GM21367 (cell line): ENCODE measurements around the gene FMNL3.
"Not testable (repeated sequence)": the region's sequence is repeated elsewhere in the genome, so short reads cannot be mapped to it uniquely, and the experiment has no call there.

Experiments
- ATAC-seq: cut with Tn5 transposase; IDR thresholded peaks from one replicate; pipeline ENCODE4 v1.9.1; 2021; ENCODE audit not compliant: unreplicated experiment

Gene FMNL3, protein sequence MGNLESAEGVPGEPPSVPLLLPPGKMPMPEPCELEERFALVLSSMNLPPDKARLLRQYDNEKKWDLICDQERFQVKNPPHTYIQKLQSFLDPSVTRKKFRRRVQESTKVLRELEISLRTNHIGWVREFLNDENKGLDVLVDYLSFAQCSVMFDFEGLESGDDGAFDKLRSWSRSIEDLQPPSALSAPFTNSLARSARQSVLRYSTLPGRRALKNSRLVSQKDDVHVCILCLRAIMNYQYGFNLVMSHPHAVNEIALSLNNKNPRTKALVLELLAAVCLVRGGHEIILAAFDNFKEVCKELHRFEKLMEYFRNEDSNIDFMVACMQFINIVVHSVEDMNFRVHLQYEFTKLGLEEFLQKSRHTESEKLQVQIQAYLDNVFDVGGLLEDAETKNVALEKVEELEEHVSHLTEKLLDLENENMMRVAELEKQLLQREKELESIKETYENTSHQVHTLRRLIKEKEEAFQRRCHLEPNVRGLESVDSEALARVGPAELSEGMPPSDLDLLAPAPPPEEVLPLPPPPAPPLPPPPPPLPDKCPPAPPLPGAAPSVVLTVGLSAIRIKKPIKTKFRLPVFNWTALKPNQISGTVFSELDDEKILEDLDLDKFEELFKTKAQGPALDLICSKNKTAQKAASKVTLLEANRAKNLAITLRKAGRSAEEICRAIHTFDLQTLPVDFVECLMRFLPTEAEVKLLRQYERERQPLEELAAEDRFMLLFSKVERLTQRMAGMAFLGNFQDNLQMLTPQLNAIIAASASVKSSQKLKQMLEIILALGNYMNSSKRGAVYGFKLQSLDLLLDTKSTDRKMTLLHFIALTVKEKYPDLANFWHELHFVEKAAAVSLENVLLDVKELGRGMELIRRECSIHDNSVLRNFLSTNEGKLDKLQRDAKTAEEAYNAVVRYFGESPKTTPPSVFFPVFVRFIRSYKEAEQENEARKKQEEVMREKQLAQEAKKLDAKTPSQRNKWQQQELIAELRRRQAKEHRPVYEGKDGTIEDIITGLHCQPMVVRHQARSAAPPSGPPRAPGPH

DNA sequence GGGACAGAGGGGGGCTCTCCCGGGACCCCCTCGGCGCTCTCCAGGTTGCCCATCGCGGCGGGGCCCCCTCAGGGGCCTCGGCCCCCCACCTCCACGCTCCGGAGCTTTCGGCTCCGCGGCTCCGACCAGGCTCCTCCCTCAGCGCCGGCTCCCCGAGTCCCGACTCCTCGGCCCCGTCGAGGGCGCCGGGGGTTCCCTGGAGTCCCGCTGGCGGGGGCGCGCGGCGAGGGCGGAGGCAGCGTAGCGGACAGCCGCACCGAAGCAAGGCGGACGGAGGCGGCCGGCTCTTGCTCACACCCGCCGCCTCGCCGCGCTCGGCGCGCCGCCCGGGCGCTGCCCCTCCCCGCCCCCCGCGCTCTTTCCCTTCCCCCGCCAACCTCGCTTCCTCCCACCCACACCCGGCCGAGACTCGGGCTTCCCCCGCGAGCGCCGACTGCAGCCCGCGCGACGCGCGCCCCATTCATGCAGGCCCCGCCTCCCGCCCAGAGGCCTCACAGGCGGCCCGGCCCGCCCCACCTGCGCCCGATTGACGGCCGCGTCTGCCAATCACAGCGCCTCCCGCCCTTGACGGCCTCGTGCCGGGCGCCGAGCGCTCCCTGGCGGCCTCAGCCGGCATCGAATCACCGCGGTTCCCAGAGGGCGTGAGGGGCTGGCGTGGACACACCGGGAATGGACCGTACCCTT, at the start of gene FMNL3:
FMNL3 (minus strand) TSS at position 278 of the 684 bp plus-strand sequence; CDS start at position 53, 225 bp downstream.
- ATAC-seq, result peak; percentile 76

DNA sequence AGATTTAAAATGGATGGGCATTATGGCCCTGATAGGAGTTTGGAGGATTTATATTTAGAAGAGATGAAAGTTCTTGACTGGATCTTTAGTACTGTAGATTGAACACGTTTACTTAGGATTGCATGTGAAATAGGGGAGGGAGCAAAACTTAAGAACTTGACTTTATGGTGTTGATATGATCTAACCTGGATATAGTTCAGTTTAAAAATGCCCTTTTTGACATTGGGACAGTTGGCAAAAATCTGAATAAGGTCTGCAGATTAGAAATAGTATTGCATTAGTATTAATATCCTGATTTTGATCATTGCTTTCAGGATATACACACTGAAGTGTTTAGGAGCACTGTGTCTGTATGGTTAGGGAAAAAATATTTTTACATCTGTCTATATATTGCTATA, 43.8 kb upstream of the FMNL3 start:
- no peak for ATAC-seq

DNA sequence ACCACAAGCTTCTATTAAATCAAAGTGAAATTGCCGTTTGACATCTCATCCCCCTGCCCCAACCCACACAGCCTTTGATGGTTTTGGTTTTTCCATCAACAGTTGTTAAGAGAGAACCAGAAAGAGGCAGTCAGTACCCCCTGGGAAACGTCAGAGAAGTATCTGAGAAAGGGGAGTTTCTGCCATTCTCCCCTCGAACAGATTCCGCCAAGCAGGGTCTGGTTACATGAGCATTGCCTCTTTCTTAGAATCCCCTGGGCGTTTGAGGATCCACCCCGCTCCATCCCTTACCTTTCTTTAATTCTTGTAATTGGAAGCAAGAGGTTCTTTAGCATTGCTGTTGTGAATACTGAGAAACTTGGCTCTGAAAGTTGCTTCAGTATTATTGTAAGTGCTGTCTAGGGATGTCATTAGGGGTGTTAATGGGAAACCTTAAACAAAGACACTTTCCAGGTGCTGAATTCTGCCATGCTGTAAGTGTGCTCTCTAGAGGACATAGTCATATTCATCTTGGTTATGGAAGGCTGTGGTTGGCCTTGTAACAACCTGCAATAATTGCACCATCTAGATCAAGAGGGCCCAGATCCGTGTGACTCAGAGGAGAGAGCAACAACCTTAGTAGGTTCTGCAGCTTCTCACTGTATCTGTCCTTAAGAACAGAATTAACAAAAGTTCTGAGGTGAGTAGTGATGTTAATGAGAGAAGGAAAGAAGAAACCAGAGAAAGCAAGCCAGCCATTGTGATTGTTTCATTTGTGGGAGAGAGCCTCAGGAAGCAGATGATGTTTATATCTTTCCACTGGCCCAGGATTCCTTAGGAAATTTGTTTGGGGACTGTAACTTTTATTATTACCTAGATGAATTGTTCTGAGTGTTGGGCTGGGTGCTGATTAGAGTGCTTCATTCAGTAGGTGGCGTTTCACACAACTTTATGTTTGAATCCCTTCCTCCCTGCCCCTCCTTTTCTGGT, 43.1 kb upstream of the FMNL3 start:
- no peak for ATAC-seq

DNA sequence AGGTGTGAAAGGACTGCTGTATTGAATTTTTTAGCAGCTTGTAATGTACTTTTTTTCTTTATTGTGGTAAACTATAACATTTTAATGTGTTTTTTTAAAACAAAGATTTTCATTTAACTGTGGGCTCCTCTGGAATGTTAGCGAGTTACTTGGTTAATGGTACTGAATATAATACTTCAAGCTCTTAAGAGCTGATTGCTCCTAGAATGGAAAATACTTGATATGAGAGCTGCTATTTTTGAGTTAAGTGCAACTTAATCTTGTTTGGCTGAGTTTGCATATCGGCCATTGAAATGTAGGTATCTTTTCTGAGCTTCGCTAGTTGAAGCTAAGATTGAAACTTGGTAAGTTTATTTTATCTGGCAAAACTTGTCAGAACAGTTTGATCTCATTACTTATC, 41.6 kb upstream of the FMNL3 start:
- no peak for ATAC-seq

DNA sequence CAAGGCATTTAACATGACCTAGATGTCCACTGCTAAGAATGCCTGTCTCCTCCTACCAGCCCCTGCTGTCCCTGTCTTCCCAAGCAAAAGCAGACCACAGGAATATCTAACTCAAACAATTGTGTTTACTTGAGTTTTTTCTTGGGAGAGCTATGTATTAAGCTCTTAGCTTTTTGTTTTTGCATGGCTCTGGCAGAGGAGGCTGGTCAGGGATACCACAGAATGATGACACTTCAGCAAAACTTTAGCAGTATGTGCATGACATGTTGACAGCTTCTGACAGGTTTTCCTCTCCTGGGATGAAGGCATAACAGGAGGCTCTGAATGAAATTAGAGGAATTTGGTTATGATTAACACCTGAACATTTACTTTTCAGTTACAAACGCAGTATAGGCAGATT, 41.1 kb upstream of the FMNL3 start:
- ATAC-seq, result no peak

DNA sequence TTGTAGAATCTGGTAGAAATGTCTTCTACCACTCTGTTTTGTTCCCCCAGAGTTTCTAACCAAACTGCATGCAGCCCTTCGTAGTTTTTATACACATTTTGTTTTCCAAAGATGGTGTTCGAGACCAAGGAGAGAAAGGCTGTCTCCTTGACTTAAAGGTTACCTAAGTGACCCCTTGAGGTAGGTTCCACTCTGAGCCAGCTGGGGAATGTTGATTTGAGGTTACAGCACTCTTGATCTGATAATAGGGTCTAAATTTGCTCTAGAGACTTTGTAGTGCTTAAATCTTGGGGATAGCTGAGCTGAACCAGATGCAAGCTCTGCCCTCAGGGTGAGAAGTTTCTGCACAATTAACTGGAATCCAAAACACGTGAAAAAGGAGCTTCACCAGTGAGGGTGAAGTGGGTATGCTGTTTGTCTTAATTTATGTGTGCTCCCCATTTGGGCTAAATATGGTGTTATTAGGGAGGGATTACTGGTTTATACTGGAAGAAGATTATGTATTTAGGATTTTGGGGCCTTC, 37.2 kb upstream of the FMNL3 start:
- ATAC-seq, result no peak

DNA sequence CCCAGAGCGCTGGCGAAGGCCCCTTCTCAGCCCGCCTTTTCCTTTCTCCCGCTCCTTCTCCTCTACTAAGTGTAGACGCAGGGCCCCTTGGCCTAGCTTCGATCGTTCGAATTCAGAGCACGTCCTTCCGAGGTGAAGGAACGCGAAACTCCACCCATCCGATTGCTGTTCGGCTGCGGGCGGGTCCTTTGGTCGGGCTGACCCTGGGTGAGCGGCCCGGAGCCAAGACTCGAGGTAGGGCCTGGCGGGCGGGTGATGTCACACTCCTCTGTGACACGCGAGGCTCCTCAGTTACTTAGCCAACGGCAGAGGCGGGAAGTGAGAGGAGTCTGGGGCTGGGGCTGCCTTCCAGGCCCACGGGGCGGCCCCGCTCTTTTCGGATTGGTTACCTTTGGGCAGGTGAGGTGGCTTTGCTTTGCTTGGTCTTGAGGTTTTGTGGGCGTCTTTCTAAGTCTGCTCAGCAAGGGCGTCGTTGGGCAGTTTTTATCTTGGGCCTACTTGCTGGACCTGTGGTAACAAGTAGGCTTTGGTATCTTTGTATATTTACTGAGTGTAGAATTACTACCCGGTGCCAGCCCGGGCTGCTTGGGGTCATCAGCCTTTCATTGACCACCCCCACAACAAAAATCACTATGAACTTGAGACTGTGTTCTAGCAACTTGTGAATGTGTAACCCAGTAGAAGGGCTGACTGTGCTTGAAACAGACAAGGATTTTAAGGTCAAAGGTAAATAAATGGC, 34.8 kb upstream of the FMNL3 start:
- peak; percentile 56 for ATAC-seq

DNA sequence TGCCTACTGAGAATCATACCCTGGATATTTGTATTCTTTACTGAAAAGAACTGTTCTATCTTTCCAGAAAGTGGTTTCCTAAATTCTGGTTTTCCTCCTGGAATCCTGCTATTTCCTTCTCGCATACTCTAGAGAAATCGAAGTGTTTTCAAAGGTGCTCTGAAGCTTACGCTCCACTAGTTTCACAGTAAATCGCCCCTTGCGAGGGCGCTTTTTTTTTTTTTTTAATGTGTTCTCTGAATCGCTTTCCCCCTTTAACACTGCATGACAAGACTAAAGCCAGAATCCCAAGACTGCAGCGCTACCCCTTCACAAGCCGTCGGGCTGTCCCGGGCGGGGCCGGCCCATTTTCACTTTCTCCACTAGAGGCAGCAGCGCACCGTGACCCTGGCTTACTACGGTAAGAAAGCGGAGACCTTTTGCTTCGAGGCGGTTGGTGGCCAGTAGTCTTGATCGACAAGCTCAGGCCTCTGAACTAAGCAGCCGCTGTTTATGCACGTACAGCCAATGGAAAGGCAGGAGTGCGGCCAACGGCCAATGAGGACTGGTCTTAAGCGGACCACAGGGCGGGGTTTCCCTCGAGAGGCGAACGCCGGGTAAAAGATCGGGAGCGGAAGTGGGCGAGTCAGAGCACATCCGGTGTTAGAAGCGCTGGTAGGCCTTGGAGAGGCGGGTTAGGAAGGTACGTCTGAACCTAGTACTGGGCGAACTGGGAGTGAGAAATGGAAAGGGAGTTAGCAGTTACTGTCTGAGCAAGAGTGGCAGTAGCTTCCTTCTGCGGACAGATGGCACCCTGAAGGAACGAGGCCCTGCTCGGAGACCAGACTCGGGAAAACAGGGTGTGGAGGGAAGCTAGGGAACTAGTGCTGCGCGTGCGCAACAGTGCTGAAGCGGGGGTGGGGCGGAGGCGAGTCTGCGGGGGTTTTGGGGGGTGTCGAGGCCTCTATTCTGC, 34.0 kb upstream of the FMNL3 start, which contains the start of gene TMBIM6:
TMBIM6 (plus strand) TSS at position 628 of the 952 bp plus-strand sequence. CDS start 10,937 bp downstream, outside the sequence.
- peak; percentile 89 for ATAC-seq

DNA sequence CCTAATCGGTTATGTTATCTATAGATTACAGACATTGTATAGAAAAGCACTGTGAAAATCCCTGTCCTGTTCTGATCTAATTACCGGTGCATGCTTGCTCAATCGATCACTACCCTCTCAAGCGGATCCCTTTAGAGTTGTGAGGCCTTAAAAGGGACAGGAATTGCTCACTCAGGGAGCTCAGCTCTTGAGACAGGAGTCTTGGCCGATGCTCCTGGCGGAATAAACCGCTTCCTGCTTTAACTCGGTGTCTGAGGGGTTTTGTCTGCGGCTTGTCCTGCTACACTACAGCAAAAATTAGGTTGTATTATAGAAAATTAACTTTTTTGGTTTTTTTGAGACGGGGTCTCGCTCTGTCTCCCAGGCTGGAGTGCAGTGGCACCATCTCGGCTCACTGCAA, 33.1 kb upstream of the FMNL3 start:
- not testable (repeated sequence) for ATAC-seq

DNA sequence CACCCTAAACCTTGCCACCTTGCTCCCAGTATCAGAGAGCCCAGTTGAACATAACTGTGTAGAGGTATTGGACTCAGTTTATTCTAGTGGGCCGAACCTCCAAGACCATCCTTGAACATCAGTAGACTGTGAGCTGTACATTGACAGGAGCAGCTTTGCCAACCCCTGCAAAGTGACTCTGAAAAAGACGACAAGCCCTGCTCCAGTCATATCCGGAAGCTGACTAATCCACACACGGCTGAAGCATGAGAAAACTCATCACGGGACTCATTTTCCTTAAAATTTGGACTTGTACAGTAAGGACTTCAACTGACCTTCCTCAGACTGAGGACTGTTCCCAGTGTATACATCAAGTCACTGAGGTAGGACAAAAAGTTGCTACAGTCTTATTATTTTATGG, 31.5 kb upstream of the FMNL3 start:
- ATAC-seq, result not testable (repeated sequence)

DNA sequence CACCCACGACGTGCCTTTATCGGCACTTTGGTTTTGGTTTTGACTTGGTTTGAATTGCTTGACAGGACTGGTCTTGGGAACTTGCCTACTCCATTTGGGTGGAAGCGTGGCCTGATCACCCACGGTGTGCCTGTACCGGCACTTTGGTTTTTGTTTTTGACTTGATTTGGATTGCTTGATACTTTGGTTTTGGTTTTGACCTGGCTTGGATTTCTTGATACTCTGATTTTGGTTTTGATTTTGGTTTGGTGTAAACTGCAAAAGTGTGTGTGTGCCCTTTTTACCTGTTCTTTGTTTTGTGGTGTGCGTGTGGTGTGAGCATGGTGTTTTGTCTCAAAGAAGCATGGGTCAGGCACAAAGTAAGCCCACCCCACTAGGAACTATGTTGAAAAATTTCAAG, 27.7 kb upstream of the FMNL3 start:
- ATAC-seq, result not testable (repeated sequence)

DNA sequence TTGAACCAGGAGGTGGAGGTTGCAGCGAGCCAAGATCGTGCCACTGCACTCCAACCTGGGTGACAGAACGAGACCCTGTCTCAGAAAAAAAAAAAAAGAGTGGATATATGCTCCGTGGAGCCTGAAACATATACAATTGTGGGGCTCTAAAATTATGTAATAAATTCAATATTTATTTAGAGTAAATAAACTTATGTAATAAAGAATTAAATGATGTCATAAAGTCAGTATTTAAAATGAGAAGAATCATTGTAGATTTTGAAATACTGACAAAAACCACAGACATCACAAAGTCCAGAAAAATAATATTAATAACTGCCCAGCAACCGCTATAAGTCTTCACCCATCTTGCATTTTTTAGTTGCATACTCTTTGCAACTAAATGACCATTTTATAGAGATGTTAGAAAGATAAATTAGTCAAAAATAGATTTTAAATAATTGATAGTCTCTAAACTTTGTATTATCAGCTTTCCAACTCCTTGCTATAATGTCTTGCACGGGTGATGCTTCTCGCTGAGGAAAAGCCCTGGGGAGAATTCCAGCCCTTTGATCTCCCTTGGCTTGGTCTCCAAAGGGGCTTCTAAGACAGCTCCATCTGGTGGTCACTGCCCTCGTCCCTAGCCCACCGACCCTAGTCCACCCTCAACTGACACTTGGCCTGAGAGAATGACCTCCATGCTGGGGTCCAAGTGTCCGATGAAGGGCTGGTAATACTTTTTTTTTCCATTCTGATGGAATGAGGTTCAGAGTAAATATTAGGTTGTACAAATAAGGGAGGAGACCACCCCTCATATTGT, 26.2 kb upstream of the FMNL3 start:
- no peak for ATAC-seq

DNA sequence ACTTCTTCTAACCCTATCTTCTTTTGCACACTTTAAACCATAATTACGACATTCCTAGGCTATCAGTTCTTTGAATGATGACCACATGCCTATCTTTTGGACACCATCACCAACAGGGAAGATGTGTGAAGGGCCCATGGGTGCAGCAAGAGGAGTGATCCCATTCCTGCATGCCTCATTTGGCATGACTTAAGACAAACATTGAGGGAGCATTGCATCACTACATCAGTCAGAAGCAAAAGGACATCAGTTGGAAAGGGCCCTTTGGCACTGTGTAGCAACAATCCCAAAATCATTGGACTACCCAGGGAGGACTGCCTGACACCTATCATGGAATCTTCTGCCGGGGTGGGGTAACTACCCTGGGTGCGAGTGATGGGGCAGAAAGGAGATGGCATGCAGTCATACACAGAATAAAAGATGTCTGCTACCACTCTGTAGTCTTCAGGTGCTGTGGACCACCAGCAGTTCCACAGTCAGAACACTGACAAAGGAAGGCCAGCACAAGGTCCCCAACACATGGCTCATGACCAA, 23.4 kb upstream of the FMNL3 start:
- ATAC-seq, result no peak

DNA sequence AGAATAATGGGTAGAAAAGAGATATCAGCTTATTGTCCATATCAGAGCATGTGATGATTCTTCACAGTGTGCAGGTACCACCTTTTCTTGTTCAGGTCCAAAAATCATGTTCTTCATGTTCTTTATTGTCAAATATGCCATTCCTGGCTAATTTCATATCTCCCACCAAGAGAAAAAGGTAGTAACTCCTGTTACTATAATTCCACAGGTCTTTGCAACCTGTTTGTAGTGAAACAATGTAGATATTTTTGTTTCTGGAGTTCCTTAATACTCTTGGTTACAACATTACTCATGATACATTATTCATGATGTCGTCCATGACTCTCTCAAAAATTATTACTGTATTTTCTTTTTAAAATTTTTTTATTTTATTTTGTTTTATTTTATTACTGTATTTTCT, 22.8 kb upstream of the FMNL3 start:
- ATAC-seq, result no peak

DNA sequence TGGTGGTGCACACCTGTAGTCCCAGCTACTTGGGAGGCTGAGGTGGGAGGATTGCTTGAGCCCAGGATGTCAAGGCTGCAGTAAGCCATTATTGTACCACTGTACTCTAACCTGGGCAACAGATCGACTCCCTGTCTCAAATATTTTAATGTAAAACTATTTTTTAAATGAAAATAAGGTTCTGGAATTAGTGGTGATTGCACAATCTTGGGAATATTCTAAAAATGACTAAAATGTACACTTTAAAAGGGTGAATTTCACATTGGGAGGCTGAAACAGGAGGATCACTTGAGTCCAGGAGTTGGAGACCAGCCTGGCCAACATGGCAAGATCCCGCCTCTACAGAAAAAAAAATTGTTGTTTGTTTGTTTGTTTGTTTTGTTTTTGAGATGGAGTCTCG, 21.2 kb upstream of the FMNL3 start:
- ATAC-seq, result no peak

DNA sequence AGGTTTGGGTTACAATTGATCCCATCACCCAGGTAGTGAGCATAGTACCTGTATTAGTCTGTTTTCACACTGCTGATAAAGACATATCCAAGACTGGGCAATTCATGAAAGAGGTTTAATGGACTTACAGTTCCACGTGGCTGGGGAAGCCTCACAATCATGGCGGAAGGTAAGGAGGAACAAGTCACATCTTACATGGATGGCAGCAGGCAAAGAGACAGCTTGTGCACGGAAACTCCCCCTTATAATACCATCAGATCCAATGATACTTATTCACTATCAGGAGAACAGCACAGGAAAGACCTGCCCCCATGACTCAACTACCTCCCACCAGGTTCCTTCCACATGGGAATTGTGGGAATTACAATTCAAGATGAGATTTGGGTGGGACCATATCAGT, 14.2 kb upstream of the FMNL3 start:
- not testable (repeated sequence) for ATAC-seq

DNA sequence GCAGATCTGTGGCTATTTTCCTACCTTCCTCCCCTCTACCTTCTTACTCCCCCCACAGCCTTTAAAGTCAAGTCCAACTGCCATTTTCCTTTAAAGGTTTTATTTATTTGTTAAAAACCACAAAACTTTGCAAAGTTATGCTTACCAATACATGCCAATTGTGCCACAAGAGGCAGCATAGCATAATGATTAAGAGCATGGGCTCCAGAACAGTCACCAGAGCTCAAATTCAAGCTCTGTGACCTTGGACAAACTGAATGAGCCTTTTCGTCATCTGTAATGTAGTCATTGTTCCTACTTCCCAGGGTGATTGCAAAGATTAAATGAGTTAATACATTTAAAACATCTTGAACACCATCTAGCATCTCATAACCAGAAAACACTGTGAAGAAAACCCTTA, 13.0 kb upstream of the FMNL3 start:
- no peak for ATAC-seq
